Right hindlimb (tissue), 1 donor: Measurements from ENCODE around the gene PPP1R8.
A peak's percentile ranks its signal among the peaks of the same experiment; 100 is the strongest.
"Not testable (repeated sequence)": the region's sequence is repeated elsewhere in the genome, so short reads cannot be mapped to it uniquely, and the experiment has no call there.

Experiments
- DNase-seq: peaks from one replicate; pipeline ENCODE4 v3.0.0-alpha.2; 2018

Gene PPP1R8

GRCh38 chr1:27833470-27833869 lies 2.9 kb downstream of the PPP1R8 start:
- DNase-seq = no peak

DNA sequence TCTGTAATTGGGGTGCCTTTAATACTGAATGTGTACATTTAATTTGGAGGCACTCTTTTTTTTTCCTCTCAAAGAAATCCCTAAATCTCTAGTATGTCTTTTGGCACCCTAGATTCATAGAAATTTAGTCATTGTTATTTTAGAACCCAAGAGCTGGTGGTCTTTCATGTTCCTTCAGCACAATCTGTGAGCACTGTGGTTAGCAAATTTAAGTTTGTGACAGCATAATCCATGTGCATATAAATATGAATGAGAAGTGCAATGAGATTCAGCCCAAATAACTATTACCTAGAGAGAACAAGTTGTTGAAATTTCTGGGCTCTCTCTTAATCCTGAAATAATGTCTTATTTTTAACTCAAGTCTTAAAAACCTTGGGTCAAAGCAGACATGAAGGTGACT lies 4.5 kb downstream of the PPP1R8 start:
- DNase-seq = no peak

DNA sequence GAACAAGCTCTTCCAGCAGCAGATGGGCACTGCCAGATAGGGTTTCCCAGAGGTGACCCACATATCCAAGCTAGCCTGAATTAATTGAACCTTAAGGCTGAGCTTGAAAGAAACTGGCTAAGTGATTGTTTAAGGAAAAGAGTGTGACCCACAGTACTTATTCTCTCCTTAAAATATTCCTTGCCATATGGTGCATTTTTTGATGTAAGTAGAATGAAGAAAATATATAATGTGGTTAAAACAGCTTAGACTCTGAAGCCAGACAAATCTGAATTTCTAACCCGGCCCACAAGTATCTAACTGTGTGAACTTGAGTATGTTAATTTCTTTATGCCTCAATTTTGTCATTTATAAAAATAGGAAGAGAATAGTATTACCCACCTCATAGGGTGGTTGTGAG lies 4.9 kb downstream of the PPP1R8 start:
- DNase-seq = no peak

GRCh38 chr1:27849951-27850350 lies 19.4 kb downstream of the PPP1R8 start:
- no peak for DNase-seq

- no peak for DNase-seq
Measured at GRCh38 chr1:27855085-27855484, 24.5 kb downstream of the PPP1R8 start.

DNA sequence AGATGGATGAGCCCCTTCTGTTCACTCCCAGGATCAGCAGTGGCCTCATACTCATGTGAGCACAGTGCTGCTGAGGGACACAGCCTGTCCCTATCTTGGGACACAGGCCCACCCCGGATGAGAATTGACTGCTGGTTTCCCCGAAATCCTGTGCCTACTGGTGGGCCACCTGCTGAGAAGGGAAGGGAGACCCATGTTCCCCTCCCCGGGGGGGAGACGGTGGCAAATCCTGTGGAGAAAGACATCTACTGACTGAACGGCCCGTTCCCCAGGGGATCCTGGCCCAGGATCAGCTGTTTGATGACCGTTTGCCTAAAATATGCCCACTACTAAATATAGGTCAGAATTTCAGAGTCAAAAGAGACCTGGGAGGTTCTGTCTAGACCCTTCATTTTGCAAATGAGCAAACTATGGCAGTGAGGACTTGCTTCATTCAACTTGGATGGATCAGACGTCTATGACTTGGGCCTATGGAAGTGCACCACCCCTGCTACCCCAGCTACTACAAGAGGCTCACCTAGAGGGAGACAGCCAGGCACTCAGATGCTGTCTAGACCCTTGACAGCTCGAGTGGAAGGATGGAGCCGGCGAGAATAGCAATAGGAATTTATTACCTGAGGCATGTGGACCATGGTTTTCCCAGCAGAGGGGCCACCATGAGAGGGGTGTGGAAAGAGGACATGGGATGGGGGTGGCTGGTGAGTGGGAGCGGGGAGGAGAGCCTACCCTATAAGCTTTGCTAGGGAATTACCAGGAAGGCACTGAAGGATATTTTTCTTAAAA lies 26.2 kb downstream of the PPP1R8 start:
- DNase-seq = no peak

- not testable (repeated sequence) for DNase-seq
Measured at GRCh38 chr1:27857552-27857951, 27.0 kb downstream of the PPP1R8 start.

- DNase-seq = peak; percentile 72
Measured at GRCh38 chr1:27858072-27858948, 27.7 kb downstream of the PPP1R8 start.

GRCh38 chr1:27858949-27859576 lies 28.5 kb downstream of the PPP1R8 start:
- no peak for DNase-seq

GRCh38 chr1:27861436-27861835 lies 30.9 kb downstream of the PPP1R8 start:
- DNase-seq = no peak

DNA sequence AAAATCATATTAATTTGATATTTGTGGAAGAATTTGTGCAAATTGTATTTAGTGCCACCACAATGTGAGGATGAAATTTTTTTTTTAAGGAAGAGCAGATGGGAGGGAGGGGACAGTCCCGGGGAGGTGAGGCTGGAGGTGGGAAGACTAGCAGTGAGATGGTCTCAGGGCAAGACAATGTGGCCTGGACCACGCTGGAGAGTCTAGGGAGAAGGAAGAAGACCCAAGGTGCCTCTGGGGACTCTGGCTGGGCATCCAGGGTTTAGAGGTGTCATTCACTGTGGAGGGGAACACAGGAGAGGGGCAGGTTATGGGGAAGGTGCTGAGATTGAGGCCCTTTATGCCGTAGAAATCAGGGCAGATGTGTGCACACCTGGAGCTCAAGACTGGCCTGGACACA lies 31.4 kb downstream of the PPP1R8 start:
- no peak for DNase-seq

- DNase-seq = peak; percentile 68
Measured at GRCh38 chr1:27862671-27863537, 32.3 kb downstream of the PPP1R8 start.

GRCh38 chr1:27863538-27863915 lies 32.9 kb downstream of the PPP1R8 start:
- no peak for DNase-seq

GRCh38 chr1:27864264-27864895 lies 33.8 kb downstream of the PPP1R8 start:
- no peak for DNase-seq

GRCh38 chr1:27865821-27866220 lies 35.2 kb downstream of the PPP1R8 start:
- DNase-seq = no peak

GRCh38 chr1:27868556-27868931 lies 38.0 kb downstream of the PPP1R8 start:
- DNase-seq = no peak

- DNase-seq = peak; percentile 25
Measured at GRCh38 chr1:27868932-27869718, 38.5 kb downstream of the PPP1R8 start.

DNA sequence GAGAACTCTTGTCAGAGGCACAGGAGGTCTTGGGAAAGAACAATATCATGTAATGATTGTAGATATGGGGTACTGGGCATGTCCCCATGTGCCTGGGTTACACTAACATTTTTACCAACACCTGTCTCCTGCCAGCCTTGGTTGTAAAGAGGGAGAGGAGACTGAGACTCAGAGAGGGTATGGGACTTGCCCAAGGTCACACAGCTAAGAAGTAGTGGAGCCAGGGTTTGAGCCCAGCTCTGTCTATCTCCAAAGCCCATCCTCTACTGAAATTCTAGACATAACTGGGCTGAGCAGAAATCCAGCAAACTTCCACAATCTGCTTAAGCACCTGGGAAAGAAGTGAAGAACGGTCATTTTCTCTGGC lies 39.1 kb downstream of the PPP1R8 start:
- DNase-seq = no peak

DNA sequence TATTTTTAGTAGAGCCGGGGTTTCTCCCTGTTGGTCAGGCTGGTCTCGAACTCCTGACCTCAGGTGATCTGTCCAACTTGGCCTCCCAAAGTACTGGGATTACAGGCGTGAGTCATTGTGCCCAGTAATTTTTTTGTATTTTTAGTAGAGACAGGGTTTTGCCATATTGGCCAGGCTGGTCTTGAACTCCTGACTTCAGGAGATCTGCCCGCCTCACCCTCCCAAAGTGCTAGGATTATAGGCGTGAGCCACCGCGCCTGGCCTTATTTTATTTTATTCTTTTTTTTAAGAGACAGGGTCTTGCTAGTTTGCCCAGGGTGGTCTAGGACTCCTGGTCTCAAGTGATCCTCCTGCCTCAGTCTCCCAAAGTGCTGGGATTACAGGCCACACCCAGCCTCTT lies 40.5 kb downstream of the PPP1R8 start:
- not testable (repeated sequence) for DNase-seq

- DNase-seq = peak; percentile 66
Measured at GRCh38 chr1:27872059-27872801, 41.6 kb downstream of the PPP1R8 start, which contains the start of gene THEMIS2. Gene THEMIS2 (plus strand): TSS chr1:27872544. CDS start chr1:27872572, 28 bp downstream.
